H7 (cell line): ENCODE measurements around the gene CHD2. TPM values are rescaled to one million over a fixed set of nuclear protein-coding genes. Genes with fewer than 3 reads are reported as not detected.
"Not testable (repeated sequence)": the region's sequence is repeated elsewhere in the genome, so short reads cannot be mapped to it uniquely, and the experiment has no call there.

ENCODE experiments used
- DNase-seq: peaks from one replicate; pipeline ENCODE4 v3.0.0; 2012
- H3K27me3 ChIP-seq: 2 replicates; pipeline ENCODE4 v1.6.0; 2011; ENCODE audit warnings: mild to moderate bottlenecking, low read length; ENCODE audit not compliant: control insufficient read depth, insufficient read depth
- H3K36me3 ChIP-seq: replicated peaks from 2 replicates; pipeline ENCODE4 v1.5.1; 2011; ENCODE audit warnings: low read length; ENCODE audit not compliant: control insufficient read depth, insufficient read depth
- H3K4me3 ChIP-seq: 2 replicates; pipeline ENCODE4 v1.5.1; 2011; ENCODE audit warnings: low read depth, mild to moderate bottlenecking, control low read depth, low read length, moderate library complexity; ENCODE audit not compliant: insufficient read depth
- total RNA-seq: library from RNA; depleted of rRNA; stranded (reverse); fragments of >200 nt; shearing (Covaris generic); gene quantifications from 2 replicates; pipeline ENCODE4 v1.2.3, GENCODE V29; 2014; rRNA removed

The CHD2 gene
- 29.7 and 35.5 TPM in 2 replicates for total RNA-seq

- peak within 1 kb of the TSS; percentile 57 for H3K4me3 ChIP-seq
- no peaks in the 10 kb centered on the region for H3K27me3 ChIP-seq
- H3K36me3 ChIP-seq = peaks cover 5% of the 10 kb centered on the region
- peak; percentile 83 for DNase-seq
Measured at GRCh38 chr15:92899948-92900730, at the start of gene CHD2. Gene CHD2 (plus strand): TSS chr15:92900324. CDS start chr15:92901238, 914 bp downstream.

- Histone ChIP-seq H3K27me3 (no peaks in the 10 kb centered on the region), H3K36me3 (no peaks in the 10 kb centered on the region), H3K4me3 (no peak overlapping the region)
- peak; percentile 54 for DNase-seq
Measured at GRCh38 chr15:92853222-92853621, 46.9 kb upstream of the CHD2 start.

GRCh38 chr15:92861742-92862141 lies 38.4 kb upstream of the CHD2 start:
- no peak for DNase-seq
- no peaks in the 10 kb centered on the region for H3K36me3 ChIP-seq
- H3K4me3 ChIP-seq = no peak overlapping the region
- H3K27me3 ChIP-seq = no peaks in the 10 kb centered on the region

GRCh38 chr15:92864127-92864814 lies 35.9 kb upstream of the CHD2 start:
- no peak for DNase-seq
- Histone ChIP-seq H3K4me3 (no peak overlapping the region), H3K36me3 (no peaks in the 10 kb centered on the region), H3K27me3 (no peaks in the 10 kb centered on the region)

GRCh38 chr15:92869263-92869940 lies 30.7 kb upstream of the CHD2 start:
- no peak for DNase-seq
- H3K27me3 ChIP-seq = no peaks in the 10 kb centered on the region
- H3K36me3 ChIP-seq = no peaks in the 10 kb centered on the region
- H3K4me3 ChIP-seq = no peak overlapping the region

GRCh38 chr15:92870010-92870591 lies 30.0 kb upstream of the CHD2 start:
- no peaks in the 10 kb centered on the region for H3K36me3 ChIP-seq
- no peak for DNase-seq
- no peak overlapping the region for H3K4me3 ChIP-seq
- no peaks in the 10 kb centered on the region for H3K27me3 ChIP-seq

GRCh38 chr15:92872967-92873366 lies 27.2 kb upstream of the CHD2 start:
- H3K36me3 ChIP-seq, H3K4me3 ChIP-seq: not testable (repeated sequence)

GRCh38 chr15:92877000-92877399 lies 23.1 kb upstream of the CHD2 start:
- DNase-seq = no peak

More at GRCh38 chr15:92872967-92873366, 27.2 kb upstream of the CHD2 start:
- DNase-seq, H3K27me3 ChIP-seq: not testable (repeated sequence)

GRCh38 chr15:92877416-92877815 lies 22.7 kb upstream of the CHD2 start:
- H3K27me3 ChIP-seq = no peaks in the 10 kb centered on the region
- DNase-seq = no peak
- no peak overlapping the region for H3K4me3 ChIP-seq
- no peaks in the 10 kb centered on the region for H3K36me3 ChIP-seq

More at GRCh38 chr15:92877000-92877399, 23.1 kb upstream of the CHD2 start:
- H3K36me3 ChIP-seq = no peaks in the 10 kb centered on the region
- H3K4me3 ChIP-seq = no peak overlapping the region
- no peaks in the 10 kb centered on the region for H3K27me3 ChIP-seq

GRCh38 chr15:92878593-92879053 lies 21.5 kb upstream of the CHD2 start:
- DNase-seq = no peak
- Histone ChIP-seq H3K36me3 (no peaks in the 10 kb centered on the region), H3K4me3 (no peak overlapping the region), H3K27me3 (no peaks in the 10 kb centered on the region)

GRCh38 chr15:92879949-92880725 lies 20.0 kb upstream of the CHD2 start:
- H3K36me3 ChIP-seq = no peaks in the 10 kb centered on the region
- H3K4me3 ChIP-seq = no peak overlapping the region
- H3K27me3 ChIP-seq = no peaks in the 10 kb centered on the region
- no peak for DNase-seq

- Histone ChIP-seq H3K36me3 (no peaks in the 10 kb centered on the region; the same call in 1 of the 2 replicates), H3K27me3 (no peaks in the 10 kb centered on the region), H3K4me3 (no peak overlapping the region)
- no peak for DNase-seq
Measured at GRCh38 chr15:92880796-92881195, 19.3 kb upstream of the CHD2 start.

GRCh38 chr15:92881211-92881754 lies 18.8 kb upstream of the CHD2 start:
- H3K4me3 ChIP-seq = no peak overlapping the region
- peaks cover 3% of the 10 kb centered on the region for H3K36me3 ChIP-seq
- no peak for DNase-seq
- no peaks in the 10 kb centered on the region for H3K27me3 ChIP-seq
